Measurements from ENCODE around the gene SPATA46.

SPATA46 gene

DNA sequence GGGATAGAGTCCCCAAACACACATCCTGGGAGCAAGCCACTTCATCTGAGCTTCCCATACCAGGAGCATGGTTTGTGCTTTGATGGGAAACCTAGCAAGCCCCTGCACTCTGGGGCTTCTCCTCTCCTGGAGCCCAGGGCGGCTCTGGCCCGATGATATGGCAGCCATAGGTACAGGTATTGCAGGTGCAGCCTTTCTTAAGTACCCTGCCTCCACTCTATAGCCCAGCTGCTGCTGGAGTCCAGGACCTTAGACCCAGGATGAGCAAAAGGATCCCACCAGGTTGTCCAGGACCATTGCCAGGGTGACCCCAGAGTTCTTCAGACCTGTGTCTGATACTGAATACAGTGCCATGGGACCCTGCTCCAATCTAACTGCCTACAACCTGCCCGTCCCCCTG is 9.0 kb upstream of the SPATA46 start:
- Histone ChIP-seq H3K4me3 (ENCODE audit: severe bottlenecking) (no peak overlapping the region), H3K27ac (ENCODE audit: poor library complexity, severe bottlenecking) (no peak overlapping the region), H3K9me3 (ENCODE audit: severe bottlenecking) (no peaks in the 10 kb centered on the region), H3K27me3 (ENCODE audit: insufficient read depth, poor library complexity, severe bottlenecking) (no peaks in the 10 kb centered on the region), H3K36me3 (ENCODE audit: low read depth) (no peaks in the 10 kb centered on the region), H3K4me1 (ENCODE audit: insufficient read depth, poor library complexity, severe bottlenecking) (peaks cover 33% of the 10 kb centered on the region)
- DNase-seq (ENCODE audit: low spot score) (no peak), ATAC-seq (ENCODE audit: low read depth) (no peak)
- TF ChIP-seq, protein P1, sequence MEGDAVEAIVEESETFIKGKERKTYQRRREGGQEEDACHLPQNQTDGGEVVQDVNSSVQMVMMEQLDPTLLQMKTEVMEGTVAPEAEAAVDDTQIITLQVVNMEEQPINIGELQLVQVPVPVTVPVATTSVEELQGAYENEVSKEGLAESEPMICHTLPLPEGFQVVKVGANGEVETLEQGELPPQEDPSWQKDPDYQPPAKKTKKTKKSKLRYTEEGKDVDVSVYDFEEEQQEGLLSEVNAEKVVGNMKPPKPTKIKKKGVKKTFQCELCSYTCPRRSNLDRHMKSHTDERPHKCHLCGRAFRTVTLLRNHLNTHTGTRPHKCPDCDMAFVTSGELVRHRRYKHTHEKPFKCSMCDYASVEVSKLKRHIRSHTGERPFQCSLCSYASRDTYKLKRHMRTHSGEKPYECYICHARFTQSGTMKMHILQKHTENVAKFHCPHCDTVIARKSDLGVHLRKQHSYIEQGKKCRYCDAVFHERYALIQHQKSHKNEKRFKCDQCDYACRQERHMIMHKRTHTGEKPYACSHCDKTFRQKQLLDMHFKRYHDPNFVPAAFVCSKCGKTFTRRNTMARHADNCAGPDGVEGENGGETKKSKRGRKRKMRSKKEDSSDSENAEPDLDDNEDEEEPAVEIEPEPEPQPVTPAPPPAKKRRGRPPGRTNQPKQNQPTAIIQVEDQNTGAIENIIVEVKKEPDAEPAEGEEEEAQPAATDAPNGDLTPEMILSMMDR (IDR thresholded peaks at IDR 0.05; ENCODE audit: poor library complexity, severe bottlenecking) = no peak

DNA sequence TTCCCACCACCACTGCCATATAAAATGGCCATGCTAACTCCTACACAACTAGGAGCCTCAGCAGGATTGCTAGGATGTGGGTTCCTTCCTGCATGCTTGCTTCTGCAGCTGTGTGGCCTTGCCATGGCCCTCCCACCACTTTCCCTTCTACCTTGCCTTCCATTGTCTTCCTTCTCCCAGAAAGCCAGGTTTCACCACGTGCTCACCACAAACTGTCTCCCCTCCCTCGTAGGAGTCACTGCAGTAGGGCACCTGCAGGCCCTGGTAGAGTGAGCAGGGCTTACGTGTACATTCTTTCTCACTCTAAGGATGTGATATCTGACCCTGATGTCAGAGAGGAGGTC is 8.6 kb upstream of the SPATA46 start:
- no peak for ATAC-seq (ENCODE audit: low read depth)
- DNase-seq (ENCODE audit: low spot score) = no peak
- H3K4me3 ChIP-seq (ENCODE audit: severe bottlenecking) = no peak overlapping the region
- H3K27ac ChIP-seq (ENCODE audit: poor library complexity, severe bottlenecking) = no peak overlapping the region
- peaks cover 35% of the 10 kb centered on the region for H3K4me1 ChIP-seq (ENCODE audit: insufficient read depth, poor library complexity, severe bottlenecking)
- no peaks in the 10 kb centered on the region for H3K27me3 ChIP-seq (ENCODE audit: insufficient read depth, poor library complexity, severe bottlenecking)
- H3K36me3 ChIP-seq (ENCODE audit: low read depth) = no peaks in the 10 kb centered on the region
- no peaks in the 10 kb centered on the region for H3K9me3 ChIP-seq (ENCODE audit: severe bottlenecking)
- TF ChIP-seq, protein P1 (IDR thresholded peaks at IDR 0.05; ENCODE audit: poor library complexity, severe bottlenecking) = no peak

DNA sequence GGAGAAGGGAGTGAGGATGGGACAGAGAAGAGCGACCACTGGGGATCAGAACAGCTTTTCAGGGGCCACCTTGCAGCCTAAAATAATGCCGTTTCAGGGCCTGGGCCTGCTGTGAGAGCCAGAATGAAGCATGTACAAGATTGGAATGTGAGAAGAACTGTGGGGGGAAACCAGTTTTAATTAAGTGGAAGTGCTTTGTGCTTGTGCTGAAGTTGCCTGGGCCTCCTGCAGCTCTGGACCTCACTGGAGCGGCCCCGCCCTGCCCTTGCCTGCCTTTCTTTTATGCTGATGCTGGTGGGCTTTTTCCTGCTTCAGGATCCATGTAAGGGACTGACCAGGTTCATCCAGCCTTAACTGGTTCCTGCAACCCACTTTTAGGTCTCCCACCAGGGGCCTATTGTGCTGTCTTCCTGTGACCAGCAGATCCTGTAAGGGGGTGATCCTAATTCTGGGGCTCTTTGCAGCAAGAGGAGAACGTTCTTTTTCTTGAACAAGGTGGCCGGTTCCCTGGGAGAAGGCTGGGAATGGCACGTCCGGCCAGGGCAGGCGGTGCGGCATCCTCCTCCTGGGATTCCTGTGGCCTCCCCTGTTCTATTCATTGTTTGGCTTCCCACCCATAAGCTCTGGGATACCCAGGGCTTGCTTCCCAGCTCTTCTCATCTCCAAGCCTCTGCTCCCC is 8.1 kb upstream of the SPATA46 start:
- TF ChIP-seq, protein P1 (IDR thresholded peaks at IDR 0.05; ENCODE audit: poor library complexity, severe bottlenecking) = no peak
- Histone ChIP-seq H3K4me3 (ENCODE audit: severe bottlenecking) (no peak overlapping the region), H3K27me3 (ENCODE audit: insufficient read depth, poor library complexity, severe bottlenecking) (no peaks in the 10 kb centered on the region), H3K27ac (ENCODE audit: poor library complexity, severe bottlenecking) (no peak overlapping the region), H3K4me1 (ENCODE audit: insufficient read depth, poor library complexity, severe bottlenecking) (peaks cover 31% of the 10 kb centered on the region), H3K9me3 (ENCODE audit: severe bottlenecking) (no peaks in the 10 kb centered on the region), H3K36me3 (ENCODE audit: low read depth) (no peaks in the 10 kb centered on the region)
- DNase-seq (ENCODE audit: low spot score) (no peak), ATAC-seq (ENCODE audit: low read depth) (no peak)

DNA sequence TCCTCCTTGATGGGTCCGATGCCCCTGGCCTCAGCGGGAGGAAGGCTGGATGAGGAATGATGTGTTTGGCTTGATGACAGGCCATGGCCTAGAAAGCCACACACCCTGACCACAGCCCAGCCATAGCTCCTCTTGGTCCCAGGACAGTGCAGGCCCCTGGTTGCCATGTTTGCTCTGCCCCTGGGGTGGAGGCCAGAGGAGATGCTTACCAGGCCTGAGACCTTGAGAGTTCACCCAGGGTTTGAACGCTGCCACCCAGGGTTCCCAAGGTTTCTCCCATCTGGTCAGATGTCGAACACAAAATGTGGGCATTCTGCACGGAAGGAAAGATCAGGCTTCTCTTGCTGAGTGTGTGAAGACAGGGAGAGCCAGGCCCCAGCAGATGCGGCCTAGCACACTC is 7.5 kb upstream of the SPATA46 start:
- no peak overlapping the region for H3K4me3 ChIP-seq (ENCODE audit: severe bottlenecking)
- no peak overlapping the region for H3K27ac ChIP-seq (ENCODE audit: poor library complexity, severe bottlenecking)
- DNase-seq (ENCODE audit: low spot score) (no peak), ATAC-seq (ENCODE audit: low read depth) (no peak)
- no peaks in the 10 kb centered on the region for H3K9me3 ChIP-seq (ENCODE audit: severe bottlenecking)
- H3K27me3 ChIP-seq (ENCODE audit: insufficient read depth, poor library complexity, severe bottlenecking) = no peaks in the 10 kb centered on the region
- no peaks in the 10 kb centered on the region for H3K36me3 ChIP-seq (ENCODE audit: low read depth)
- TF ChIP-seq, protein P1 (IDR thresholded peaks at IDR 0.05; ENCODE audit: poor library complexity, severe bottlenecking) = no peak
- peaks cover 24% of the 10 kb centered on the region for H3K4me1 ChIP-seq (ENCODE audit: insufficient read depth, poor library complexity, severe bottlenecking)

DNA sequence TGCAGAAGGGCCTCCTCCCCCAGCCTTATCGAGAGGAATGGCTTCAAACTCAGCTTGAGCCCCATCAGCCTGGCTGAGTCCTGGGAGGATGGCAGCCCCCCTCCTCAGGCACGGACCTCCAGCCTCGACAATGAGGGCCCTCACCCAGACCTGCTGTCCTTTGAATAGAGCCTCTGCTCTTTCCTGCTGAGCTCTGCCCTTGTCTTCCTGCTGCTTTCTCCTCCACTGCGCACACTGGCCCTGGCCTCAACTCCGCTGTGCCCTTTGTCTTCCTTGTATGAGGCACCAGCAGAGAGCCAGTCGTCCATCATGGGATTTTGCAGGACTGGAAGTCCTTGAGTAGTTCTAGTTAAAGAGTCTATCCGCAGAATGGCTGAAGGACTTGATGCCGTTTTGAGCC is 6.9 kb upstream of the SPATA46 start:
- no peaks in the 10 kb centered on the region for H3K36me3 ChIP-seq (ENCODE audit: low read depth)
- no peak overlapping the region for H3K27ac ChIP-seq (ENCODE audit: poor library complexity, severe bottlenecking)
- no peak for DNase-seq (ENCODE audit: low spot score)
- TF ChIP-seq, protein P1 (IDR thresholded peaks at IDR 0.05; ENCODE audit: poor library complexity, severe bottlenecking) = no peak
- no peaks in the 10 kb centered on the region for H3K9me3 ChIP-seq (ENCODE audit: severe bottlenecking)
- H3K27me3 ChIP-seq (ENCODE audit: insufficient read depth, poor library complexity, severe bottlenecking) = no peaks in the 10 kb centered on the region
- no peak overlapping the region for H3K4me3 ChIP-seq (ENCODE audit: severe bottlenecking)
- peaks cover 19% of the 10 kb centered on the region for H3K4me1 ChIP-seq (ENCODE audit: insufficient read depth, poor library complexity, severe bottlenecking)
- no peak for ATAC-seq (ENCODE audit: low read depth)
